Gastrocnemius medialis (tissue), 4 donors: ENCODE data around the gene KLHL29. TPM values are rescaled to one million over a fixed set of nuclear protein-coding genes. Genes with fewer than 3 reads are reported as not detected.

Source experiments
- ATAC-seq, 2 donors: fragments of 150-250 bp; one replicate each; pipeline ENCODE4 v1.9.1; 2016
- DNase-seq, 2 donors: peaks; one replicate each; pipeline ENCODE4 v3.0.0-alpha.2; 2019
- H3K27ac ChIP-seq, 4 donors: fragments of 200-600 bp; sonication (generic); 1 replicate in 1 of 4; 2 replicates in 3 of 4; pipeline ENCODE4 v1.5.1; 2016 to 2018; ENCODE audit warnings: mild to moderate bottlenecking in 2 of 4, moderate library complexity in 1 of 4
- H3K27me3 ChIP-seq, 3 donors: fragments of 200-600 bp; sonication (generic) in 2 of 3; 1 replicate in 1 of 3; 2 replicates in 2 of 3; pipeline versions ENCODE4 v1.5.1 to v1.6.0; 2016 to 2019; ENCODE audit warnings: mild to moderate bottlenecking in 1 of 3, moderate library complexity in 1 of 3
- H3K36me3 ChIP-seq, 2 donors: fragments of 200-600 bp; sonication (generic) in 1 of 2; one replicate each; pipeline ENCODE4 v1.5.1; 2017 to 2018
- H3K4me1 ChIP-seq, 2 donors: fragments of 200-600 bp; sonication (generic) in 1 of 2; one replicate each; pipeline ENCODE4 v1.5.1; 2016 to 2017; ENCODE audit warnings: mild to moderate bottlenecking in 2 of 2
- H3K4me3 ChIP-seq, 4 donors: fragments of 200-600 bp; sonication (generic) in 3 of 4; 1 replicate in 1 of 4; 2 replicates in 3 of 4; pipeline ENCODE4 v1.5.1; 2016 to 2019; ENCODE audit warnings: mild to moderate bottlenecking in 2 of 4
- H3K9me3 ChIP-seq, 3 donors: fragments of 200-600 bp; sonication (generic) in 2 of 3; 1 replicate in 1 of 3; 2 replicates in 2 of 3; pipeline ENCODE4 v1.5.1; 2016 to 2019
- POLR2A ChIP-seq, 2 donors: fragments of 450-650 bp; IDR thresholded peaks; one replicate each; pipeline ENCODE4 v1.6.1; 2017; ENCODE audit warnings: antibody characterized with exemption in 2 of 2, mild to moderate bottlenecking in 2 of 2, moderate library complexity in 2 of 2
- in situ Hi-C, 4 donors: fragments of 200-750 bp; cut with MboI; loops; one replicate each; pipeline versions ENCODE4 v1.15.0 to v1.8.0; 2017; ENCODE audit warnings: low sequenced_read_pairs in 4 of 4
- intact Hi-C: fragments of 100-400 bp; cut with DNase I; formaldehyde crosslinking; loops from one replicate; pipeline ENCODE4 v1.15.1; 2023; ENCODE audit warnings: low total_unique reads
- total RNA-seq, 4 donors: library from RNA; depleted of rRNA; stranded (reverse); fragments of >200 nt; gene quantifications; one replicate each; pipeline versions ENCODE4 v1.1.0 to v1.2.3, GENCODE V29; 2016
- TF ChIP-seq, protein P1 (sequence below), 5 experiments: fragments of 450-650 bp in 3 of 5; fragments of 200-600 bp in 2 of 5; sonication (generic) in 2 of 5; IDR thresholded peaks in 4 of 5; conservative IDR thresholded peaks in 1 of 5; 1 replicate in 4 of 5; 2 replicates in 1 of 5; pipeline ENCODE4 v1.5.1; 2016 to 2019; ENCODE audit warnings: antibody characterized with exemption in 5 of 5, mild to moderate bottlenecking in 3 of 5, moderate library complexity in 3 of 5

Gene KLHL29
- total RNA-seq, 4 donors from 2014 or later = 4.3 to 24.9 (median 8.7) TPM

DNA sequence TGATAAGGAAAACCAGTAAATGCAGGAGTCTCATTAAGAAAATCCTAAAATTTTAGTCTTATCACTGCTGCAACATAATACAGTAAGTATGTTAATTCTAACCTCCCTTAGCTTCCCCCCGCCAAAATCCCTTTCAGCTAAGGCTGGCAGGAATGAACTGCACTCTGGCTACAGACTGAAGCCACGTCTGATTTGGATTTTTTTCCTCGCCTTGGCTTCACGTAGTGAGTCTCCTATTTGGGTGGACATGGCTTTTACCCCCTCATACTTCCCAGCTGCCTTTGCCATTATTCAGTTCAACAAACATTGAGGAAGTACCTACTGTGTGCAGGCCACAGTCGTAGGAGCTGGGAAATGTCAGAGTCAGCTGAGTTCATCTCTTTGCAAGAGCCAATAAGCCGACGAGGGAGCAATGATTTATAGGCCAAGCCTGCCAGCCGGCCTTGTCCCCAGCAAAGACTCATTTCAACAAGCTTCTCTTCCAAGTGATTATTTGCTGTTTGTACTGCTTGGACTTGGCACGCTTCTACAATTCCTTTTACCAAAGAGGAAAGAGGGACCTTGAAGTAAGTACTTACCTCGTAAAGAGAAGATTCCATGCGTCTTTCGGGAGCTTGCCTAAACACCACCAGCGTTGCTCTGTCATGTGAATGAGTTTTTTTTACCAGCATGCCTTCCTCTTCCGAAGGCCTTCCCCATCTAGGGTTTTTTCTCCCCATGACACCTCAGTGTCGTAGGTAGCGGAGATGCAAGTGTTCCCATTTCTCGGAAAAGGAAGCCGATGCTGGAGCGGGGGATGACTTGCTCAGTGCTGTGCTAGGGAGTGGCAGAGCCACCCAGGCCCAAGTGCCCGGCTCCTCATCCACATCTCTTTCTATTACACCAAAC is 138.6 kb downstream of the KLHL29 start:
- no peaks in the 10 kb centered on the region for H3K27me3 ChIP-seq
- peak; percentile 79 to 88 for DNase-seq
- H3K36me3 ChIP-seq = no peaks in the 10 kb centered on the region
- TF ChIP-seq POLR2A (IDR thresholded peaks at IDR 0.05) = peak; percentile 5 to 40
- TF ChIP-seq, protein P1, sequence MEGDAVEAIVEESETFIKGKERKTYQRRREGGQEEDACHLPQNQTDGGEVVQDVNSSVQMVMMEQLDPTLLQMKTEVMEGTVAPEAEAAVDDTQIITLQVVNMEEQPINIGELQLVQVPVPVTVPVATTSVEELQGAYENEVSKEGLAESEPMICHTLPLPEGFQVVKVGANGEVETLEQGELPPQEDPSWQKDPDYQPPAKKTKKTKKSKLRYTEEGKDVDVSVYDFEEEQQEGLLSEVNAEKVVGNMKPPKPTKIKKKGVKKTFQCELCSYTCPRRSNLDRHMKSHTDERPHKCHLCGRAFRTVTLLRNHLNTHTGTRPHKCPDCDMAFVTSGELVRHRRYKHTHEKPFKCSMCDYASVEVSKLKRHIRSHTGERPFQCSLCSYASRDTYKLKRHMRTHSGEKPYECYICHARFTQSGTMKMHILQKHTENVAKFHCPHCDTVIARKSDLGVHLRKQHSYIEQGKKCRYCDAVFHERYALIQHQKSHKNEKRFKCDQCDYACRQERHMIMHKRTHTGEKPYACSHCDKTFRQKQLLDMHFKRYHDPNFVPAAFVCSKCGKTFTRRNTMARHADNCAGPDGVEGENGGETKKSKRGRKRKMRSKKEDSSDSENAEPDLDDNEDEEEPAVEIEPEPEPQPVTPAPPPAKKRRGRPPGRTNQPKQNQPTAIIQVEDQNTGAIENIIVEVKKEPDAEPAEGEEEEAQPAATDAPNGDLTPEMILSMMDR (IDR thresholded peaks at IDR 0.05 in 4 of 5, conservative IDR thresholded peaks at IDR 0.05 in 1 of 5) = no peak
- intact Hi-C loops (loop anchor here (1.0 to 2.0 kb wide), 5 partner anchors 41 to 223 kb away; no protein-coding TSS in a partner anchor), in situ Hi-C loops (loop anchor here in 1 of 4 donors (5.0 kb wide), 1 partner anchor 224 kb away; no protein-coding TSS in a partner anchor)
- peak; percentile 43 to 44 for ATAC-seq
- H3K27ac ChIP-seq = peak overlapping the region; percentile 93 to 97 (median 96)
- no peaks in the 10 kb centered on the region for H3K9me3 ChIP-seq
- peak overlapping the region; percentile 42 to 55 (median 46) for H3K4me3 ChIP-seq
- peaks cover 58 to 59% of the 10 kb centered on the region in 2 donors for H3K4me1 ChIP-seq

DNA sequence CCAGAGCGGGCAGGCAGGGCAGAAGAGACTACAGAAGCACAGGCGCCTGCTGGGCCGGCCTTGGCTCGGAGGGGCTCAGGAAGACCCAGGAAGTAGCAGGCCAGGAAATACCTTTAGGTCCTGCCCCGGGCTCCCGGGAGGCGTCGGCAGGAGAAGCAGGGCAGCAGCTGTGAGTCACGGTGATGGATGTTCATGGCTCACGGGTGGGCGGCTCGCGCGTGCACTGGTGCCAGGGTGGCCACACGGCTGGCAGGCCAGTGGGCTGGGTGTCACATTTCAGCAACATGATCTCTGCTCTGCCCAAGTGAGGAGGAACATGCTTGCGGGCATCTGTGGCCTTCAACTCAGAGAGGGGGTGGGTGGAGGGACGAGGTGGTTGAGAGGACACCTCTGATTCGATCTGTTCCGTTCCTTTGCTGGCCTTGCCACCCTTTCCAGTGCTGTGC is 139.3 kb downstream of the KLHL29 start:
- peak overlapping the region; percentile 42 to 55 (median 46) for H3K4me3 ChIP-seq
- ATAC-seq = peak; percentile 77 to 78
- TF ChIP-seq, protein P1 (IDR thresholded peaks at IDR 0.05 in 4 of 5, conservative IDR thresholded peaks at IDR 0.05 in 1 of 5) = peak in 1 of 5 experiments; percentile 12
- peak; percentile 73 to 89 for TF ChIP-seq POLR2A (IDR thresholded peaks at IDR 0.05)
- H3K27ac ChIP-seq = peak overlapping the region; percentile 93 to 97 (median 96)
- no peaks in the 10 kb centered on the region for H3K36me3 ChIP-seq
- no peaks in the 10 kb centered on the region for H3K9me3 ChIP-seq
- peak; percentile 91 to 98 for DNase-seq
- intact Hi-C loops (loop anchor here (1.0 to 2.0 kb wide), 5 partner anchors 40 to 223 kb away; no protein-coding TSS in a partner anchor), in situ Hi-C loops (loop anchor here in 1 of 4 donors (5.0 kb wide), 1 partner anchor 223 kb away; no protein-coding TSS in a partner anchor)
- H3K27me3 ChIP-seq = no peaks in the 10 kb centered on the region
- peaks cover 54 to 56% of the 10 kb centered on the region in 2 donors for H3K4me1 ChIP-seq

- Histone ChIP-seq H3K36me3 (no peaks in the 10 kb centered on the region), H3K27me3 (no peaks in the 10 kb centered on the region), H3K9me3 (no peaks in the 10 kb centered on the region), H3K4me3 (peak overlapping the region in 2 of 4 donors; percentile 20 to 48), H3K27ac (peak overlapping the region; percentile 93 to 97 (median 96)), H3K4me1 (peaks cover 44 to 47% of the 10 kb centered on the region in 2 donors)
- ATAC-seq (peak in 1 of 2 donors; percentile 6), DNase-seq (no peak)
- intact Hi-C loops = loop anchor here (2.0 kb wide), 2 partner anchors 92 to 222 kb away; no protein-coding TSS in a partner anchor
- in situ Hi-C loops = no loop called here
- TF ChIP-seq, protein P1 (IDR thresholded peaks at IDR 0.05 in 4 of 5, conservative IDR thresholded peaks at IDR 0.05 in 1 of 5) = no peak
- TF ChIP-seq POLR2A (IDR thresholded peaks at IDR 0.05) = no peak
Measured at GRCh38 chr2:23525137-23525765, 140.3 kb downstream of the KLHL29 start.

- Histone ChIP-seq H3K4me3 (no peak overlapping the region), H3K36me3 (no peaks in the 10 kb centered on the region), H3K27ac (peak overlapping the region in 2 of 4 donors; percentile 97), H3K27me3 (no peaks in the 10 kb centered on the region), H3K9me3 (no peaks in the 10 kb centered on the region), H3K4me1 (peaks cover 38 to 41% of the 10 kb centered on the region in 2 donors)
- ATAC-seq = no peak
- intact Hi-C loops (no loop called here), in situ Hi-C loops (no loop called here)
- TF ChIP-seq, protein P1 (IDR thresholded peaks at IDR 0.05 in 4 of 5, conservative IDR thresholded peaks at IDR 0.05 in 1 of 5) = no peak
- TF ChIP-seq POLR2A (IDR thresholded peaks at IDR 0.05) = no peak
- DNase-seq = no peak
Measured at GRCh38 chr2:23526114-23526513, 141.1 kb downstream of the KLHL29 start.
